DOHH2 (cell line): ENCODE measurements around the gene UBE2D4.

Experiments used
- H3F3A ChIP-seq: fragments of 200-600 bp; sonication (generic), shearing (Covaris generic); 2 replicates; pipeline ENCODE4 v1.6.0; 2016; ENCODE audit warnings: antibody characterized with exemption, mild to moderate bottlenecking; ENCODE audit not compliant: control insufficient read depth, insufficient read depth
- H3K27ac ChIP-seq: fragments of 200-600 bp; sonication (generic); 2 replicates; pipeline ENCODE4 v1.5.1; 2014; ENCODE audit warnings: low read depth, mild to moderate bottlenecking, low read length, moderate library complexity
- H3K27me3 ChIP-seq: fragments of 200-600 bp; sonication (generic); 2 replicates; pipeline ENCODE4 v1.6.1; 2014; ENCODE audit warnings: mild to moderate bottlenecking, low read length, mixed read lengths; ENCODE audit not compliant: control insufficient read depth
- H3K36me3 ChIP-seq: fragments of 200-600 bp; sonication (generic); 2 replicates; pipeline ENCODE4 v1.6.1; 2014; ENCODE audit warnings: mild to moderate bottlenecking, low read length, moderate library complexity, mixed read lengths; ENCODE audit not compliant: control insufficient read depth
- H3K4me1 ChIP-seq: fragments of 200-600 bp; sonication (generic); 2 replicates; pipeline ENCODE4 v1.6.1; 2014; ENCODE audit warnings: mild to moderate bottlenecking, low read length, mixed read lengths; ENCODE audit not compliant: control insufficient read depth
- H3K4me2 ChIP-seq: fragments of 200-600 bp; sonication (generic); 2 replicates; pipeline ENCODE4 v1.6.0; 2014; ENCODE audit warnings: mild to moderate bottlenecking, low read length, moderate library complexity
- H3K4me3 ChIP-seq: fragments of 200-600 bp; sonication (generic); 2 replicates; pipeline ENCODE4 v1.5.1; 2014; ENCODE audit warnings: mild to moderate bottlenecking, low read length, mixed read lengths
- H3K79me2 ChIP-seq: fragments of 200-600 bp; sonication (generic); 2 replicates; pipeline ENCODE4 v1.6.1; 2014; ENCODE audit warnings: mild to moderate bottlenecking, low read length, mixed read lengths; ENCODE audit not compliant: control insufficient read depth
- H3K9me2 ChIP-seq: fragments of 200-600 bp; sonication (generic); replicated peaks from 2 replicates; pipeline ENCODE4 v1.6.1; 2014; ENCODE audit warnings: mild to moderate bottlenecking, low read length, mixed read lengths; ENCODE audit not compliant: control insufficient read depth
- H3K9me3 ChIP-seq: fragments of 200-600 bp; sonication (generic); 2 replicates; pipeline ENCODE4 v1.6.1; 2014; ENCODE audit warnings: antibody characterized with exemption, low read length, mixed read lengths; ENCODE audit not compliant: control insufficient read depth, insufficient read depth
- H4K20me1 ChIP-seq: fragments of 200-600 bp; sonication (generic); 2 replicates; pipeline ENCODE4 v1.6.0; 2014; ENCODE audit warnings: low read depth, mild to moderate bottlenecking, antibody characterized with exemption, low read length, moderate library complexity; ENCODE audit not compliant: control insufficient read depth, insufficient read depth
- EZH2phosphoT487 ChIP-seq: fragments of 200-600 bp; sonication (generic); IDR thresholded peaks from 2 replicates; pipeline ENCODE4 v1.6.1; 2017; ENCODE audit warnings: borderline replicate concordance, mild to moderate bottlenecking, antibody characterized with exemption, low read length, moderate library complexity, mixed read lengths
- TF ChIP-seq, protein P1 (sequence below): fragments of 200-600 bp; sonication (generic); IDR thresholded peaks from one replicate; pipeline ENCODE4 v1.5.1; 2014; ENCODE audit warnings: antibody characterized with exemption, mild to moderate bottlenecking, low read depth, low read length; ENCODE audit not compliant: poor library complexity, severe bottlenecking

UBE2D4 gene

DNA sequence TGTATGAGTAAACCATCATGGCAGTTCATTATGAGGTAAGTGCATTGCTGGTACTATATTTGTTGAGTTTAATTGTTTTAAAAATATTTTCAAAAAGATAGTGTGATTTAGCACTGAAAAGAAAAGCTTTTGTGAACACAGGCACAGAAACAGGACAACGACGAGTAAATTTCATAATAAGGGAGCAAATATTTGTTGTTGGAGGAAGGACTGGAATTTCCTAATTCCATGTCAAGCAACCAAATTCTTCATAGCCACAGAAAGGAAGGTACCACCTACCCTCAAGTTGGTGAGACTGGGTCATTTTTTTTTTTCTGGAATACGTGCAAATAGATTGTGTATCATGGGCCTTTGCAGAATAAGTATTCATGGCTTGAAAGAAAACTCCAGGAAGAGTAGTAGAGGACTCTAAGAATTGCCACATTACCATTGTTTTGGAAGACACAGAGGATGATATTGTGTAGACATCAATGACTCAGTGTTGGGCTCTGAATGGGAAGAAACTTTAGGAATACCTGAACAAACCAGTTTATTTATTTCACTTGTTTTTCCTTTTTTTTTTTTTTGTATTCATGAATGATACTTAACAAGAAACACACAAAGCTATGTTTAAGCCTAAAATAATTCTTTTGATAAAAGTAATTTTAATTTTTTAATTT is 7.8 kb downstream of the UBE2D4 start:
- Histone ChIP-seq H3K4me3 (no peak overlapping the region), H3K36me3 (no peaks in the 10 kb centered on the region), H3K4me2 (no peak overlapping the region), H3K27me3 (no peaks in the 10 kb centered on the region), H3K9me2 (no peaks in the 10 kb centered on the region), H3K9me3 (no peaks in the 10 kb centered on the region), H3K27ac (no peak overlapping the region), H3K79me2 (0 out of 2 replicates have a peak, but pooled peaks cover 3% of the 10 kb centered on the region), H3F3A (no peaks in the 10 kb centered on the region), H3K4me1 (no peaks in the 10 kb centered on the region), H4K20me1 (no peaks in the 10 kb centered on the region)
- TF ChIP-seq EZH2phosphoT487, result no peak
- TF ChIP-seq, protein P1, sequence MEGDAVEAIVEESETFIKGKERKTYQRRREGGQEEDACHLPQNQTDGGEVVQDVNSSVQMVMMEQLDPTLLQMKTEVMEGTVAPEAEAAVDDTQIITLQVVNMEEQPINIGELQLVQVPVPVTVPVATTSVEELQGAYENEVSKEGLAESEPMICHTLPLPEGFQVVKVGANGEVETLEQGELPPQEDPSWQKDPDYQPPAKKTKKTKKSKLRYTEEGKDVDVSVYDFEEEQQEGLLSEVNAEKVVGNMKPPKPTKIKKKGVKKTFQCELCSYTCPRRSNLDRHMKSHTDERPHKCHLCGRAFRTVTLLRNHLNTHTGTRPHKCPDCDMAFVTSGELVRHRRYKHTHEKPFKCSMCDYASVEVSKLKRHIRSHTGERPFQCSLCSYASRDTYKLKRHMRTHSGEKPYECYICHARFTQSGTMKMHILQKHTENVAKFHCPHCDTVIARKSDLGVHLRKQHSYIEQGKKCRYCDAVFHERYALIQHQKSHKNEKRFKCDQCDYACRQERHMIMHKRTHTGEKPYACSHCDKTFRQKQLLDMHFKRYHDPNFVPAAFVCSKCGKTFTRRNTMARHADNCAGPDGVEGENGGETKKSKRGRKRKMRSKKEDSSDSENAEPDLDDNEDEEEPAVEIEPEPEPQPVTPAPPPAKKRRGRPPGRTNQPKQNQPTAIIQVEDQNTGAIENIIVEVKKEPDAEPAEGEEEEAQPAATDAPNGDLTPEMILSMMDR, result no peak

DNA sequence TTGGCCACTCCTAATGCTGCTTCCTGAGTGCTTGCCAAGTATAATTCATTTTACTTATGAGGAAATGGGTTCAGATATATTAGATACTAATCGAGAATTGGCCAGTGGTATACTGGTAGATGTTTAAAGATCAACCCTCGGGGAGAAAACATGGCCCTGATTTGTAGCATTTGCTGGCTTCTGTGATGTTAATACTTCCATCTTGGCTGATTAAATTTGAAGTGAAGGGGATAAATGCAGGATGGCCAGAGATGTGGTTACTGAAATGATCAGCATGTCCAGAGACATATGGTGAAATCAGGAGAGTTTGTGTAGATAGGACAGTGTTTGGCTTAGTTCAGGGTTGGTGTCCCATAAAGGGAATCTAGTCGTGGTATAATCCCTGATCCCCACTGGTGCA is 11.2 kb downstream of the UBE2D4 start:
- TF ChIP-seq, protein P1, result no peak
- no peak for TF ChIP-seq EZH2phosphoT487
- Histone ChIP-seq H3K27ac (no peak overlapping the region), H3K36me3 (no peaks in the 10 kb centered on the region), H3F3A (no peaks in the 10 kb centered on the region), H3K27me3 (no peaks in the 10 kb centered on the region), H3K9me2 (no peaks in the 10 kb centered on the region), H3K4me3 (no peak overlapping the region), H3K4me2 (no peak overlapping the region), H4K20me1 (no peaks in the 10 kb centered on the region; the same call in 1 of the 2 replicates), H3K79me2 (no peaks in the 10 kb centered on the region), H3K9me3 (no peaks in the 10 kb centered on the region), H3K4me1 (no peaks in the 10 kb centered on the region)

DNA sequence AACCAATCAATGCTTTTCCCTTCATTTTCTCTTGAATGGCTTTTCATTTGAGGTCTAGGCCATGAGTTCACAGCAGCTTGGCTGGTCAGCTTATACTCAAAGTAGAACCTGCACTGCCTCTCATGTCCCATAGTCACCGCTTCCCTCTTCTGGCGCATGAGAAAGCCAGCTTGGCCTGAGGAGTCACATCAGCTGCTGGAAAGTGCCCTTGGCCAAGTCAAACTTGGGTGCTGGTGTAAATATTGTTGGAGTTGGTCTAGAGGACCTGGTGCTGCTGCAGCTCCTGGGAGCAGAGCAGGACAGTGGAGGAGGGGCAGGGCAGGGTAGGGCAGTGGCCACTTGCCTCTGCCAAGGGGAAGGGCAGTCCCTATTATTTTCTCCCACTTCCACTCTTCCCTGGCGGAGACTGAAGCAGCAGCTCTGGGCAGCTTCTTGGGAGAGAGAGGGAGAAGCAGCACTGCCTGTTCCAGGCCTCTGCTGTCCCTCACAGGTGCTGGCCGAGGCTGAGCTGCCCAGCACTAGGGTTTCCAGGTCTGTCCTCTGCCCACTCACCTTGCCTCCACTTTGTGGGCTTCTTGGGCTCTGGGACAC is 12.8 kb downstream of the UBE2D4 start:
- no peak overlapping the region for H3K27ac ChIP-seq
- H3F3A ChIP-seq, result no peaks in the 10 kb centered on the region
- no peak overlapping the region for H3K4me2 ChIP-seq
- no peak for TF ChIP-seq EZH2phosphoT487
- TF ChIP-seq, protein P1, result no peak
- no peak overlapping the region for H3K4me3 ChIP-seq
- H4K20me1 ChIP-seq, result no peaks in the 10 kb centered on the region; the same call in 1 of the 2 replicates
- no peaks in the 10 kb centered on the region for H3K79me2 ChIP-seq
- H3K9me3 ChIP-seq, result no peaks in the 10 kb centered on the region
- H3K9me2 ChIP-seq, result no peaks in the 10 kb centered on the region
- H3K36me3 ChIP-seq, result no peaks in the 10 kb centered on the region
- H3K27me3 ChIP-seq, result no peaks in the 10 kb centered on the region
- H3K4me1 ChIP-seq, result no peaks in the 10 kb centered on the region
